Endothelial cell of hepatic sinusoid (primary cell): ENCODE measurements around the gene E2F2.
"Not testable (repeated sequence)": the region's sequence is repeated elsewhere in the genome, so short reads cannot be mapped to it uniquely, and the experiment has no call there.

ENCODE experiments used
- in situ Hi-C: cut with HindIII; loops from 2 replicates; pipeline ENCODE4 v1.10.0; 2017; ENCODE audit warnings: low sequenced_read_pairs

The E2F2 gene

GRCh38 chr1:23548704-23549143, 17.7 kb upstream of the E2F2 start:
- in situ Hi-C loops = no loop called here

DNA sequence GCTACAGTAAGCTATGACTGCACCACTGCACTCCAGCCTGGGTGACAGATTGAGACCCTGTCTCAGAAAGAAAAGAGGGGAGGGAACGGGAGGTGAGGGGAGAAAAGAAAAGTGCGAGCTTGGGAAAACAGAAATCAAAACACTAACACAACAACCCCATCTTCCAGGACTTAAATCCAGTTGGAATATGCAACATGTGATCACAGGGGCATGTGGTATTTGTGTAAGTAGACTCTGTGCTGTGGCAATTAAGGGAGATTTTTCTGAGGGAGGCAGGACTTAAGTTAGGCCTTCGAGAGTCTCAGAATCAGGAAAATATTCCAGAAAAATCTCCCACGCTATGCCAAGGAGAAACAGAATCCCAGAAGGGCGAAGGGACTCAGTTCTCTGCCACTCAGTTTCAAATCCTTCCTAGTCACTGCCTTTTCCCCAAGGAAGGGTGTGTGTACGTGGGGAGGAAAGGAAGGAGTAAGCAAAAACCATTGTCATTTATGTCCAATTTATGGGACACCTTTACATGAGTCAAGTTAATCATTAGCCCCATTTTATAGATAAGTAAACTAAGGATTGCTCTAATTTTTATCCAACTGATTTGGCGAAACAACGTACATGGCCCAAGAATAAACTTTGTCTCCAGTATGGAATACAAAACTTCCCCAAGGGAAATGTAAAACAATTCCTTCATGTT, 16.0 kb upstream of the E2F2 start:
- in situ Hi-C loops = no loop called here

DNA sequence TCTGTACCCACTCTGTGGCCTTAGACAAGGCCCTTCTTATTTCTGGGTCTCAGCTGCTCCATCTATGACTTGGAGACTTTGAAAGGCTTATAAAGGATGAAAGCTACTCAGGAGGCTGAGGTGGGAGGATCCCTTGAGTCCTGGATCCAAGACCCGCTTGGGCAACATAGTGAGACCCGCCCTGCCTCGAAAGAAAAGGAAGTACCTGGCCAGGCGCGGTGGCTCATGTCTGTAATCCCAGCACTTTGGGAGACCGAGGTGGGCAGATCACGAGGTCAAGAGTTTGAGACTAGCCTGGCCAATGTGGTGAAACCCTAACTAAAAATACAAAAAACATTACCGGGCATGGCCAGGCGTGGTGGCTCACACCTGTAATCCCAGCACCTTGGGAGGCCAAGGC, 14.8 kb upstream of the E2F2 start:
- in situ Hi-C loops = no loop called here

DNA sequence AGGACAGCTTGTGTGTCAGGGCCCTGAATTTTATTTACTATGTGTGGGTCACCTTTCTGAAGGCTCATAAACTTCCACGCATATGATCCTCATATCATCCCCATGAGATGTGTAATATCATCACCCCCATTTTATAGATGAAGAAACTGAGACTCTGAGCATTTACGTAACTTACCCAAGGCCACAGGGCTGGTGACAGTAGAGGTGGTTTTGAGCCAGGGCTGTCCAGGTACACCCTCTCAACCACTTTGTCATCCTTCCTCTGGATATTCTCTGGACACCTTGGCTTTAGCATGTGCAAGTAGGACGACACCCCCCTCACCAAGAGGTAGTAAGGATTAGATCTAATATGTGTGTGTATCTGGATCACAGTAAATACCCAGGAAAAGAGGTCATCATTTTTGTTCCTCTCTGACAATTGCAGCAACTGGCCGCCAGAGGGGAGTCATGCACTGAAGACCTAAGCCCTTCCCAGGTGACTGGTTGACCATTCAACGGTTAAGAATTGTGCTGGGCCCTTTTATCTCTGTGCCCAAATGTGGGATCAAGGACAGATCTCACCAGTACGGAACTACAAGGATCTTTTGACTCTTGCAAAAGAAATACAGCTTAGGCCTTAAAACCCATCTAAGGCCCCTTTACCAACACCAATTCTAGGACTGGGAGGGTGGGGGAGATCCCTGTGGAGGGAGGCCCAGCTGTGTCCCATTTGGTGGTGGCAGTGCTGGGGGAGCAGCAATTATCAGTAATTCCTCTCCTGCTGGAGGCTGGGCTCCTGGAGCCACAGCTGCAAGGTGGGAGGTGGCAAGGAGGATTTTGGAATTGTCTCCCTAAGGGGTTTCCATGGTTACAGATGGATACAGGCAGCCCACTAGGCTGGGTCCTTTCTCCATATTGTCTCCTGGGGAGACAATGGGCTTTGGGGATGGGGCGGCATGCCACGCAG, 13.7 kb upstream of the E2F2 start:
- in situ Hi-C loops = no loop called here

GRCh38 chr1:23543707-23544443, 12.8 kb upstream of the E2F2 start:
- in situ Hi-C loops = no loop called here

DNA sequence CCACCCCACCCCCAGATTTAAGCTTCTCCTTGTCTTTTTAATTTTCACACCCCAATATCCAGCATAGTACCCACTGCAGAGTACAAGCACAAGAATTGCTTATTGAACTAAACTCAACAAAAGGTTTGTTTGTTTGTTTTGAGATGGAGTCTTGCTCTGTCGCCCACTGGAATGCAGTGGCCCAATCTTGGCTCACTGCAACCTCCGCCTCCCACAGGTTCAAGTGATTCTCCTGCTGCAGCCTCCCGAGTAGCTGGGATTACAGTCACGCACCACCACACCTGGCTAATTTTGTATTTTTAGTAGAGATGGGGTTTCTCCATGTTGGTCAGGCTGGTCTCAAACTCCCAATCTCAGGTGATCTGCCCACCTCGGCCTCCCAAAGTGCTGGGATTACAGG, 11.9 kb upstream of the E2F2 start:
- in situ Hi-C loops = not testable (repeated sequence)

DNA sequence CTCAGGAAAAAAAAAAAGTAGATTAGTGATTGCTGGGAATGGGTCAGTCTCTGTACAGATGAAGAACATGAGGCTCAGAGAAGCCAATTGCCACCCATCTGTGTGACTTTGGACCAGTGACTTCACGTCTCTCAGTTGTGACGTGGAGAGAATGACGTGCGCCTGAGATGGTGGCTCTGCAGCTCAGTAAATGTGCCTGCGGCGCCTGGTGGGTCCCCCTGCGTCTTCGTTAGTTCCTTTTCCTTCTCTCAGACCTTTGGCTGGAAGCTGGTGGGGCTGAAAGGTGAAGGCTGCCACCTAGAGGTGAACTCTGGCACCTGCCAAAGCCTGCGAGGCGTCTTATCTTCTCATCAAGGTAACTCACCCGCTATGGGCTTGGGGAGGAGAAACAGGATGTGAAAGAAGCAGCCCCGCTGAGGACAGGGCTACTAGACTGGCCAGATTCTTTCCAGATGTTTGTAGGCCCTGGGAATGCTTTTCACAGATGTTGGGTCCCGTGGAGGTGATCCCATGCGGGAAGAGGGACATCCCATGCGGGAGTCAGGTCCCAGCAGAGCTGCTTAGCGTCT, 8.7 kb upstream of the E2F2 start:
- in situ Hi-C loops = no loop called here

- in situ Hi-C loops = no loop called here
Observed at GRCh38 chr1:23537296-23537973, 6.4 kb upstream of the E2F2 start.

DNA sequence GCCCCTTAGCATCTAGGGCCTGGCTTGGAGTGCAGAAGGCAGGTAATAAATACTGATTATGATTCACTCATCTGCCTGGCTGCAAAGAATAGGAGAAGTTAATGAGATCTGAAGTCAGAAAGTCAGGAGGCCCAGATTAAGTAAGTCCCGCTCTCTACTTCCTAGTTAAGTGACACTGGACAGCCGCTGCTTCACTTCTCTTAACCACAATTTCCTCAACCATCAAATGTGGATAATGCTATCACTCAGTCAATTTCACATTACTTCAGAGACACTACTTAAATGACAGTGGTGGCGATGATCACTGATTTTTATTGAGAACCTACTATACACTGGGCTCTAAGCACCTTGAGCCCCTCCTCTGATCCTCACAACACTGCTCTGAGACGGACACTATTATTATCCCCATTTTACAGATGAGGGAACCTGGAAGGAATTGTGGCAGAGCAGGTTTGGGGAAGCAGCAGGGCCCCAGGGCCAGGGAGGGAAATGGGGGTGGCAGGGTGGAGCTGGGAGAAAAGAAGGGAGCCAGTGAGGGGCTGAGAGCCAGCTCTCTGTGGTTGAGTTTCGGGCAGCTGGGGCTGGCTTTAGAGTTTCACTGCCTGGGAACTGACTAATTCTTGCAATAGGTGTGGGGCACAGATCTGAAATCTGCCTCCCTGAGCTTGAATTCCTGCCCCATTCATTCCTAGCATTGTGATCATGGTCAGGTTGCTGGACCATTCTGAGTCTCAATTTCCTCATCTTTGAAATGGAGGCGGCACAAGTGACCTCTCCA, 2.4 kb upstream of the E2F2 start:
- in situ Hi-C loops = no loop called here

DNA sequence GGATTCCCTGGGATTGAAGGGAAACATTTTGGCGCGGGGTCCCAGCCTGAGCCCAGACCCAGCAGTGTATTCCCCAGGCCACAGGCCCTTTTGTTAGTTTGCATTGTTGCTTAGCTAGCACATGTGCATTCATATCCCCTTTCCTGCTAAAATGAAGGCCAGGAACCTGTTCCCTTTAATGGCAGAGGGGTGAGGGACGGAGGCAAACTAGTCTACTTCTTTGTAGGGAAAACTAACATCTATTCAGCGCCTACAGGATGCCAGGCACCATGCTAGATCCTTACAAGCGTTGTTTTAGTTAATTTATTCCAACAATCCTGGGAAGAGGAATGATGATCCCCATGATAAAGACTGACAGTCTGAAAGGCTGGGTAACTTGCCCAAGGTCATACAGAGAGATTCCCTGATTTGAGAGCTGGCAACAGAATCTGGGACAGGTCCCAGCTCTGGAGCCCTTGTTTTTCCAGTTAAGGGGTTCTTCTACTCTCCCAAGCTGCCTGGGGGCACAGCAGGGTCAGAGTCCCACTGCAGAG, 595 bp upstream of the E2F2 start:
- in situ Hi-C loops = no loop called here

DNA sequence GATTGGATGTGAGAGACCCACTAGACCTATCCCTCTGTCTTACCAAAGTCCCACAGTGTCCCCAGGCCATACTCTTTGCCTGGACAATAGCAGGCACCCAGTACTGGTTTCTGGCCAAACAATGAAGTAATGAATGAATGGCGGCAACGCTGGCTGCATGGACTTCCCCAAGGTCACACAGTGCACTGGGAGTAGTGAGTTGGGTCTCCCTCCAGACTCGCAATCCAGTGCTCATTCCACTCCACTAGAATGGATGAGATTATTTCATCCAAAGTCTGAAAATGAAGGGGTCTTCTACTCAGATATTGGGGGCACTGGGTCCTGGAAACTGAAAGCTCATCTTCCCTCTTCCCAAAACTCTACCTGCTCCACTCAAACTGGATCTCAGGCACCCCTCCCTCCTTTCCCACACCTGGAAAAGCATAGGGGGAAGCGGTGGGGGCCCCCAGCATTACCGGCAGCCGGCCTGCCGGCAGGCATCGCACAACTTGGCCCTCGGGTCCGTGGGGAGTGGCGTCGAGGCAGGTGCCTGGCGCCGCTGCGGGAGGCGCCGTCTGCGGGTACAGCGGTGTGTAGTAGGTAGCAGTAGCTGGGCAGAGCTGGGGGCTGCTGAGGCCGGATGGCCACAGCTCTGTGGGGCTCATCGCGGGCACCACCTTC, 816 bp downstream of the E2F2 start:
- in situ Hi-C loops = no loop called here

GRCh38 chr1:23529146-23530086, 1.6 kb downstream of the E2F2 start:
- in situ Hi-C loops = no loop called here

DNA sequence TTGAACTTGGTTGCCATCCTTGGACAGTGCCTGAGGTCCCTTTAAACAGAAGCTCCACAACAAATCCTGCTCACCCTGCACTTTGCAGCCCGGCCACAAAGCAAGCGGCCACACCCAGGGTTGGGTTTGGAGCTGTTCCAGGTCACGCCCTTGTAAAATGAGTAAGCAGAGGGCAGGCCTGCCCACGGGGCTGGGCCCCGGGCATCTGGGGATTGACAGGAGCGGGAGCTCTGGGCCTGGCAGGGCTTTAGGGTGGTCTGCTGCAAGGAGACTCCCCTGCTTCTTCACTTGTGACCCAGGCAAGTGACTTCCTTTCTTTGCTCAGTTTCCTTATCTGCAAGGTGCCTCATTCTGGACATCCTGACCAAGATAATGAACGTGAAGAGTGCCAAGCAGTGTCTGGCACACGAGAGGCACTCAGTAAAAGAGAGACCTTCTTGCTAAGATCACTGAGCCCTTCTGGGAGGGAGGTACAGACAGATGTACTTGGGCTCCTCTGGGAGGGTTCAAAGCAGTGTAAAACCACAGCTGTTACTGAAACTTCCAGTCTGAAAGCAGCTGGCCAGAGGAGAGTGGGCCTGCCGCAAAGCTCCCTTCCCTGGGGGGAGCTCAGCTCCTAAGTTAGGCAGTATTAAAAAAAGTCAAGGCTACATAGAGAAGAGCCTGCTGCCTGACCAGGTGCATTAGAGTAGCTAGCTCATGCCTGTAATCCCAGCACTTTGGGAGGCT, 2.6 kb downstream of the E2F2 start:
- in situ Hi-C loops = no loop called here

GRCh38 chr1:23527900-23528249, 3.2 kb downstream of the E2F2 start:
- in situ Hi-C loops = no loop called here

- in situ Hi-C loops = no loop called here
Observed at GRCh38 chr1:23527366-23527765, 3.7 kb downstream of the E2F2 start.

- in situ Hi-C loops = no loop called here
Observed at GRCh38 chr1:23526329-23527041, 4.5 kb downstream of the E2F2 start.
